ENCODE data around the gene SLC15A4. TPM values are rescaled to one million over a fixed set of nuclear protein-coding genes. Genes with fewer than 3 reads are reported as not detected.

SLC15A4 gene
- polyA plus RNA-seq, 3 donors: 5.4 to 46.6 (median 14.8) TPM

DNA sequence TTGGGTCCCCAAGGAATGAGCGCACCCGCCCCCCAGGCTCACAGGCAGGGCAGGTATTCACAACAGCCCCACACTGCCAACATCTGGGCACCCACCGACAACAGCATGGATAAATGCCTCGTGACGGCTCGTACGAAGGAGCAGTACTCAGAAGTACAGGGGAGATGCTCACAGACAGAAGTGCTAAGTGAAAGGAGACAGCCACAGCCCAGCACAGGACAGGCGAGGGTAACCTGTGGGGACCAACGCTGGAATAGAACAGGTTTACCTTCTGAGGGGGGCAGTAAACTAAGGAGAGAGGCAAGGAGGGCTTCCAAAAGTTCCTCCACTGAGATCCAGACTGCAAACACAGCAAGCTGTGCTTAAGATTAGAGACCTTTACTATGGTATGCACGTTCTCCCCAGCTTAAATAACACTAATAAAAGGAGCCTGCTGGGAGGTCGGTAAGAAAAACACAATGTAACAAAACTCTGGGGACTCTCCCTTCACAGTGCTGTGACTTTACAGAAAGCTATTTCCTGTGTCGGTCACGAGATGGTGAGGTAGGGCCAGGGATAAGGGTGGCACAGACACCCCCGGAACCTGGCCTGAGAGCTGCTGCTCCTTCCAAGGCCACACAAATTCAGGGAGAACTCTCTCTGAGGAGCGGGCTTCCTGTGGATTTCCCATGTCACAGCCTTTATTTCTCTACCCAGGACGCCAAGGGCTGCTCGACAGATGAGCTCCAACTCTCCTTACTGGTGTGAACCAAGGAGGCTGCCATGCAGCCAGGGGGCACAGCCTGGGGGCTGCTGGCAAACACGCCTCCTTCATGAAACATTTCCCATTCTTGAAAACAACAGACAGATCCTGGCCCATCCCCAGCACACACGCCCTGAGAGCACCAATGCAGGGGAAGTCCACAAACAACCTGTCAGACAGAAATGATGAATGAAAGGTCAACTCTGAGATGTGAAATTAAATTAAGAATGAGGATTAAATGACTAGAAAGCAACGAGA, 26.3 kb downstream of the SLC15A4 start:
- Histone ChIP-seq H3K4me3 (replicated peaks in 1 of 3; ENCODE audit: low read depth in 2 of 3, low read length in 3 of 3) (no peak overlapping the region), H3K36me3 (replicated peaks in 1 of 2; ENCODE audit: control insufficient read depth in 1 of 2, insufficient read depth in 2 of 2, low read length in 2 of 2) (peaks cover 65 to 77% of the 10 kb centered on the region in 2 donors), H3K4me2 (replicated peaks; ENCODE audit: extremely low read depth, low read length, poor library complexity, severe bottlenecking) (no peak overlapping the region), H3K27ac (ENCODE audit: low read depth in 1 of 2, low read length in 2 of 2) (peak overlapping the region; percentile 9 to 82), H2AFZ (ENCODE audit: insufficient read depth, low read depth, low read length, poor library complexity, severe bottlenecking) (no peak overlapping the region), H3K9ac (ENCODE audit: insufficient read depth, low read length, poor library complexity, severe bottlenecking) (no peak overlapping the region), H4K20me1 (ENCODE audit: insufficient read depth, low read length) (peaks cover 35% of the 10 kb centered on the region), H3K9me3 (replicated peaks in 1 of 2; ENCODE audit: control insufficient read depth in 1 of 2, insufficient read depth in 1 of 2, low read length in 2 of 2) (no peaks in the 10 kb centered on the region), H3K4me1 (ENCODE audit: control insufficient read depth in 1 of 2, insufficient read depth in 2 of 2, low read length in 2 of 2) (peaks cover 36 to 45% of the 10 kb centered on the region in 2 donors), H3K79me2 (ENCODE audit: insufficient read depth, low read length) (peaks cover 71% of the 10 kb centered on the region), H3K27me3 (ENCODE audit: control insufficient read depth in 2 of 2, insufficient read depth in 2 of 2, low read length in 2 of 2) (no peaks in the 10 kb centered on the region)
- peaks cover 51% of the 10 kb centered on the region for H3K4me1 Mint-ChIP-seq
- no peak overlapping the region for H3K4me3 Mint-ChIP-seq
- H3K36me3 Mint-ChIP-seq: peaks cover 75 to 92% of the 10 kb centered on the region in 2 donors
- intact Hi-C loops (cut with micrococcal nuclease): no loop called here
- 84% methylated on average over 12 of the region's 20 CpGs for WGBS (ENCODE audit: insufficient coverage)
- DNase-seq: no peak
- H3K9me3 Mint-ChIP-seq: peaks cover 0 to 2% (median 0%) of the 10 kb centered on the region in 7 donors
- peak overlapping the region; percentile 46 to 93 (median 76) for H3K27ac Mint-ChIP-seq
- TF ChIP-seq, protein P1, sequence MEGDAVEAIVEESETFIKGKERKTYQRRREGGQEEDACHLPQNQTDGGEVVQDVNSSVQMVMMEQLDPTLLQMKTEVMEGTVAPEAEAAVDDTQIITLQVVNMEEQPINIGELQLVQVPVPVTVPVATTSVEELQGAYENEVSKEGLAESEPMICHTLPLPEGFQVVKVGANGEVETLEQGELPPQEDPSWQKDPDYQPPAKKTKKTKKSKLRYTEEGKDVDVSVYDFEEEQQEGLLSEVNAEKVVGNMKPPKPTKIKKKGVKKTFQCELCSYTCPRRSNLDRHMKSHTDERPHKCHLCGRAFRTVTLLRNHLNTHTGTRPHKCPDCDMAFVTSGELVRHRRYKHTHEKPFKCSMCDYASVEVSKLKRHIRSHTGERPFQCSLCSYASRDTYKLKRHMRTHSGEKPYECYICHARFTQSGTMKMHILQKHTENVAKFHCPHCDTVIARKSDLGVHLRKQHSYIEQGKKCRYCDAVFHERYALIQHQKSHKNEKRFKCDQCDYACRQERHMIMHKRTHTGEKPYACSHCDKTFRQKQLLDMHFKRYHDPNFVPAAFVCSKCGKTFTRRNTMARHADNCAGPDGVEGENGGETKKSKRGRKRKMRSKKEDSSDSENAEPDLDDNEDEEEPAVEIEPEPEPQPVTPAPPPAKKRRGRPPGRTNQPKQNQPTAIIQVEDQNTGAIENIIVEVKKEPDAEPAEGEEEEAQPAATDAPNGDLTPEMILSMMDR (IDR thresholded peaks at IDR 0.05): no peak
- H3K27me3 Mint-ChIP-seq (ENCODE audit: low read depth in 3 of 3): no peaks in the 10 kb centered on the region

DNA sequence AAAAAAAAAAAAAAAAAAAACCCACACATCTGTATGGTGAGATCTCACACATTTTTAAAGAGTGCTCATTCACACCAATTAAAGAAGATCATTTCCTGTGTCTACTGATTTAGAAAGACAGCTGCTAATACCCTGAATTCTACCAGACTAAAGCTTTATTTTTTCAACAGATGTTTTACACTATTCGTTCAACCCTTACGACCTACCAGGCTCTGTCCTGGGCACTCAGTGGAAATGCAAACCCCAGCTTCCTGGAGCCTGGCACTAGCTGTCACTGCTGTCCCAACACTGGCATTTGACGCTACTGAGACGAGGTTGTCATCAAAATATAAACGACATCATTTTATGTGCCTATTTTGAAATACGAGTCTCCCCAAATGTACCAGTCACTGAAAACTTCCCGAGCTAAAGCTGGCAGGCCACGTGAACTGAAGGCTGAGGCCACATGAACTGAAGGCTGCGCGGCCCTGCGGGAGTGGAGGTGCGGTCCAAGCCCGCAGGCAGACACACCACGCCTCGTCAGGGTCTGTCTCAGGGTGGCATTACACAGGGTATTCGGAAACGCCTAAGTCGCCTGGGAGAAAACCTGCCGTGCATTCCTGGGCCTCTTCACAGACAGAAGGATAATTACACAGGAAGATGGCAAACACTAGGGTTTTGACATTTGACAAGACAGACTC, 27.2 kb downstream of the SLC15A4 start:
- no peaks in the 10 kb centered on the region for H3K9me3 ChIP-seq (replicated peaks in 1 of 2; ENCODE audit: control insufficient read depth in 1 of 2, insufficient read depth in 1 of 2, low read length in 2 of 2)
- peaks cover 27% of the 10 kb centered on the region for H4K20me1 ChIP-seq (ENCODE audit: insufficient read depth, low read length)
- Mint-ChIP-seq H3K36me3 (peaks cover 80 to 92% of the 10 kb centered on the region in 2 donors), H3K4me1 (peaks cover 59% of the 10 kb centered on the region), H3K9me3 (peaks cover 0 to 2% (median 0%) of the 10 kb centered on the region in 7 donors), H3K4me3 (no peak overlapping the region), H3K27ac (peak overlapping the region; percentile 71 to 93 (median 87)), H3K27me3 (ENCODE audit: low read depth in 3 of 3) (no peaks in the 10 kb centered on the region)
- TF ChIP-seq, protein P1 (IDR thresholded peaks at IDR 0.05): no peak
- no peak overlapping the region for H2AFZ ChIP-seq (ENCODE audit: insufficient read depth, low read depth, low read length, poor library complexity, severe bottlenecking)
- peaks cover 67% of the 10 kb centered on the region for H3K79me2 ChIP-seq (ENCODE audit: insufficient read depth, low read length)
- H3K4me2 ChIP-seq (replicated peaks; ENCODE audit: extremely low read depth, low read length, poor library complexity, severe bottlenecking): no peak overlapping the region
- no peak overlapping the region for H3K4me3 ChIP-seq (replicated peaks in 1 of 3; ENCODE audit: low read depth in 2 of 3, low read length in 3 of 3)
- no peaks in the 10 kb centered on the region for H3K27me3 ChIP-seq (ENCODE audit: control insufficient read depth in 2 of 2, insufficient read depth in 2 of 2, low read length in 2 of 2)
- DNase-seq: no peak
- H3K36me3 ChIP-seq (replicated peaks in 1 of 2; ENCODE audit: control insufficient read depth in 1 of 2, insufficient read depth in 2 of 2, low read length in 2 of 2): peaks cover 67 to 77% of the 10 kb centered on the region in 2 donors
- H3K27ac ChIP-seq (ENCODE audit: low read depth in 1 of 2, low read length in 2 of 2): peak overlapping the region; percentile 71 to 82
- intact Hi-C loops (cut with micrococcal nuclease): no loop called here
- H3K9ac ChIP-seq (ENCODE audit: insufficient read depth, low read length, poor library complexity, severe bottlenecking): no peak overlapping the region
- peaks cover 45 to 54% of the 10 kb centered on the region in 2 donors for H3K4me1 ChIP-seq (ENCODE audit: control insufficient read depth in 1 of 2, insufficient read depth in 2 of 2, low read length in 2 of 2)
- WGBS (ENCODE audit: insufficient coverage): 92% methylated on average over 19 of the region's 19 CpGs

Data from CD14-positive monocyte (primary cell).